IMR-90 (cell line): ENCODE results near the gene SUSD6. TPM values are rescaled to one million over a fixed set of nuclear protein-coding genes. Genes with fewer than 3 reads are reported as not detected.

Experiments
- ATAC-seq: fragments of 200-7000 bp; cut with Tn5 transposase; 2 replicates; pipeline ENCODE4 v1.9.1; 2020; ENCODE audit warnings: low read depth, mild to moderate bottlenecking, moderate library complexity
- BruUV-seq: library from RNA; stranded (reverse); fragments of 400-500 nt; replicated peaks from 2 replicates; lab custom pipeline; 2021; lab: Mats Ljungman, UMichigan
- CTCF ChIA-PET: fragments of 300-600 bp; formaldehyde crosslinking; extraction: SDS; loops from one replicate; lab custom pipeline; 2021; ENCODE audit warnings: antibody characterized with exemption; lab: Yijun Ruan, JAX
- POLR2A ChIA-PET: fragments of 300-600 bp; sonication (Branson Sonifier 250); formaldehyde crosslinking; loops from one replicate; lab custom pipeline; 2022; ENCODE audit warnings: antibody characterized with exemption; ENCODE audit not compliant: unreplicated experiment; lab: Charles Lee
- DNase-seq: peaks from one replicate; pipeline ENCODE4 v3.0.0; 2013
- H2AFZ ChIP-seq: replicated peaks from 2 replicates; pipeline ENCODE3; 2013; ENCODE audit warnings: low read length, mild to moderate bottlenecking; ENCODE audit not compliant: poor library complexity
- H2AK5ac ChIP-seq: 2 replicates; pipeline ENCODE4 v1.6.1; 2013; ENCODE audit warnings: low read depth, low read length, inconsistent platforms
- H2AK9ac ChIP-seq: replicated peaks from 2 replicates; pipeline ENCODE3; 2013; ENCODE audit warnings: mild to moderate bottlenecking, low read depth, low read length, moderate library complexity; ENCODE audit not compliant: poor library complexity
- H2BK120ac ChIP-seq: 2 replicates; pipeline ENCODE4 v1.6.1; 2013; ENCODE audit warnings: low read depth, low read length, inconsistent platforms
- H2BK15ac ChIP-seq: 3 replicates; pipeline ENCODE4 v1.6.1; 2013; ENCODE audit warnings: low read depth, low read length, inconsistent platforms
- H2BK20ac ChIP-seq: 2 replicates; pipeline ENCODE4 v1.6.1; 2013; ENCODE audit warnings: low read depth, mild to moderate bottlenecking, inconsistent platforms, low read length, moderate library complexity
- H2BK5ac ChIP-seq: 2 replicates; pipeline ENCODE4 v1.6.1; 2013; ENCODE audit warnings: mild to moderate bottlenecking, low read depth, low read length, inconsistent platforms; ENCODE audit not compliant: poor library complexity, severe bottlenecking
- H3K14ac ChIP-seq: replicated peaks from 2 replicates; pipeline ENCODE4 v1.6.1; 2013; ENCODE audit warnings: low read depth, low read length, inconsistent platforms
- H3K18ac ChIP-seq: 2 replicates; pipeline ENCODE4 v1.6.1; 2013; ENCODE audit warnings: low read depth, low read length, control low read depth
- H3K23ac ChIP-seq: 2 replicates; pipeline ENCODE4 v1.6.1; 2013; ENCODE audit warnings: low read depth, low read length, inconsistent platforms
- H3K27ac ChIP-seq: 2 replicates; pipeline ENCODE4 v1.5.1; 2013; ENCODE audit warnings: mild to moderate bottlenecking, control low read depth, low read length; ENCODE audit not compliant: insufficient read depth
- H3K27me3 ChIP-seq: 2 replicates; pipeline ENCODE4 v1.6.1; 2013; ENCODE audit warnings: low read length; ENCODE audit not compliant: control insufficient read depth, insufficient read depth
- H3K36me3 ChIP-seq: 2 replicates; pipeline ENCODE4 v1.6.1; 2013; ENCODE audit warnings: low read length, mixed read lengths; ENCODE audit not compliant: control insufficient read depth, insufficient read depth
- H3K4ac ChIP-seq: 2 replicates; pipeline ENCODE4 v1.6.1; 2013; ENCODE audit warnings: low read depth, low read length, inconsistent platforms
- H3K4me1 ChIP-seq: 2 replicates; pipeline ENCODE4 v1.6.1; 2013; ENCODE audit warnings: low read length, mixed read lengths; ENCODE audit not compliant: control insufficient read depth, insufficient read depth
- H3K4me2 ChIP-seq: 2 replicates; pipeline ENCODE4 v1.6.1; 2013; ENCODE audit warnings: low read depth, mild to moderate bottlenecking, control low read depth, low read length, moderate library complexity
- H3K4me3 ChIP-seq: 2 replicates; pipeline ENCODE4 v1.5.1; 2013; ENCODE audit warnings: low read depth, mild to moderate bottlenecking, control low read depth, low read length, moderate library complexity; ENCODE audit not compliant: insufficient read depth
- H3K56ac ChIP-seq: 2 replicates; pipeline ENCODE4 v1.6.1; 2013; ENCODE audit warnings: low read length, inconsistent platforms; ENCODE audit not compliant: insufficient read depth; ENCODE audit errors: extremely low read depth
- H3K79me1 ChIP-seq, 2 experiments: 2 replicates each; pipeline ENCODE4 v1.6.1; 2013; ENCODE audit warnings: low read length in 2 of 2, inconsistent platforms in 1 of 2, low read depth in 1 of 2
- H3K9ac ChIP-seq: 2 replicates; pipeline ENCODE4 v1.6.1; 2013; ENCODE audit warnings: low read depth, low read length, control low read depth
- H3K9me1 ChIP-seq: 2 replicates; pipeline ENCODE4 v1.6.1; 2013; ENCODE audit warnings: low read length, inconsistent platforms; ENCODE audit not compliant: insufficient read depth
- H3K9me3 ChIP-seq: 2 replicates; pipeline ENCODE4 v1.6.1; 2013; ENCODE audit warnings: low read length; ENCODE audit not compliant: control insufficient read depth, insufficient read depth
- H4K20me1 ChIP-seq: 2 replicates; pipeline ENCODE4 v1.6.1; 2013; ENCODE audit warnings: low read length, inconsistent platforms; ENCODE audit not compliant: insufficient read depth
- H4K5ac ChIP-seq: 2 replicates; pipeline ENCODE4 v1.6.1; 2013; ENCODE audit warnings: mild to moderate bottlenecking, low read depth, low read length, control low read depth
- H4K8ac ChIP-seq, 2 experiments: 2 replicates each; pipeline ENCODE4 v1.6.1; 2013; ENCODE audit warnings: low read depth in 2 of 2, low read length in 2 of 2, control low read depth in 1 of 2, inconsistent platforms in 1 of 2
- H4K91ac ChIP-seq: 2 replicates; pipeline ENCODE4 v1.6.1; 2013; ENCODE audit warnings: low read depth, low read length, inconsistent platforms; ENCODE audit not compliant: insufficient read depth
- CEBPB ChIP-seq: IDR thresholded peaks from 2 replicates; pipeline ENCODE4 v1.6.1; 2012; ENCODE audit warnings: low read depth, low read length, improper control_type of control experiment
- MAFK ChIP-seq: IDR thresholded peaks from 2 replicates; pipeline ENCODE4 v1.6.1; 2012; ENCODE audit warnings: low read depth, low read length, improper control_type of control experiment
- MAZ ChIP-seq: IDR thresholded peaks from 2 replicates; pipeline ENCODE4 v1.6.1; 2012; ENCODE audit warnings: low read depth, mild to moderate bottlenecking, low read length, improper control_type of control experiment, moderate library complexity, borderline replicate concordance
- MXI1 ChIP-seq: IDR thresholded peaks from 2 replicates; pipeline ENCODE4 v1.6.1; 2012; ENCODE audit warnings: low read depth, mild to moderate bottlenecking, low read length, moderate library complexity, borderline replicate concordance
- NFE2L2 ChIP-seq: fragments of 150-350 bp; IDR thresholded peaks from 2 replicates; pipeline ENCODE4 v1.6.1; 2016; ENCODE audit warnings: low read depth, mild to moderate bottlenecking, low read length
- POLR2A ChIP-seq: IDR thresholded peaks from 2 replicates; pipeline ENCODE4 v1.6.1; 2012; ENCODE audit warnings: mild to moderate bottlenecking, low read depth, low read length
- RAD21 ChIP-seq: IDR thresholded peaks from 2 replicates; pipeline ENCODE4 v1.6.1; 2012; ENCODE audit warnings: low read length, improper control_type of control experiment
- RCOR1 ChIP-seq: IDR thresholded peaks from 2 replicates; pipeline ENCODE4 v1.6.1; 2012; ENCODE audit warnings: mild to moderate bottlenecking, low read length, improper control_type of control experiment; ENCODE audit not compliant: insufficient replicate concordance
- RFX5 ChIP-seq: IDR thresholded peaks from 2 replicates; pipeline ENCODE4 v1.8.0; 2012; ENCODE audit warnings: low read depth, mild to moderate bottlenecking, low read length, moderate library complexity
- SMC3 ChIP-seq: fragments of 150-350 bp; IDR thresholded peaks from 2 replicates; pipeline ENCODE4 v1.6.1; 2016; ENCODE audit warnings: low read depth, mild to moderate bottlenecking, antibody characterized with exemption, low read length, moderate library complexity
- whole genome bisulfite sequencing, 2 experiments: methylation state at CpG; one replicate each; pipeline versions ENCODE4 v1.1.5 to v1.1.7; 2013; ENCODE audit warnings: missing lambda C conversion rate in 2 of 2; ENCODE audit not compliant: insufficient read length in 1 of 2; ENCODE audit errors: extremely low coverage in 2 of 2; 5-methylcytosine and 5-hydroxymethylcytosine counted together
- dilution Hi-C: fragments of 300-500 bp; cut with HindIII; formaldehyde crosslinking; loops from one replicate; pipeline ENCODE4 v1.14.3; 2018; ENCODE audit warnings: low sequenced_read_pairs; ENCODE audit not compliant: unreplicated experiment
- in situ Hi-C: fragments of 300-500 bp; cut with MboI; formaldehyde crosslinking; loops from 3 replicates; pipeline ENCODE4 v1.14.3; 2019; ENCODE audit warnings: low sequenced_read_pairs, inconsistent platforms, mixed read lengths
- intact Hi-C: fragments of 100-400 bp; cut with micrococcal nuclease; formaldehyde crosslinking; loops from 2 replicates; pipeline ENCODE4 v1.10.0; 2022
- polyA plus RNA-seq, 3 experiments: library from polyadenylated mRNA; depleted of rRNA; stranded (reverse); fragments of >200 nt; gene quantifications; 2 replicates each; pipeline ENCODE4 v1.2.3, GENCODE V29; 2012; ENCODE audit warnings: low replicate concordance in 1 of 3
- total RNA-seq: library from RNA; depleted of rRNA; stranded (reverse); fragments of >200 nt; gene quantifications from 2 replicates; pipeline ENCODE4 v1.2.3, GENCODE V29; 2012
- TF ChIP-seq, protein P1 (sequence below): fragments of 150-350 bp; IDR thresholded peaks from 2 replicates; pipeline ENCODE4 v1.6.1; 2016; ENCODE audit warnings: low read depth, mild to moderate bottlenecking, low read length, moderate library complexity, borderline replicate concordance
- TF ChIP-seq, protein P2 (sequence below): conservative IDR thresholded peaks from 2 replicates; pipeline ENCODE4 v1.5.1; 2012; ENCODE audit warnings: mild to moderate bottlenecking, low read depth, low read length, improper control_type of control experiment

Gene SUSD6
- total and polyA plus RNA-seq, 2 of the 4 experiments (the other 2 are of a cell fraction): 2.3 to 10.1 TPM

- TF ChIP-seq RAD21: no peak
- TF ChIP-seq RFX5: no peak
Observed at GRCh38 chr14:69703047-69704039, 91.9 kb downstream of the SUSD6 start (continued).

DNA sequence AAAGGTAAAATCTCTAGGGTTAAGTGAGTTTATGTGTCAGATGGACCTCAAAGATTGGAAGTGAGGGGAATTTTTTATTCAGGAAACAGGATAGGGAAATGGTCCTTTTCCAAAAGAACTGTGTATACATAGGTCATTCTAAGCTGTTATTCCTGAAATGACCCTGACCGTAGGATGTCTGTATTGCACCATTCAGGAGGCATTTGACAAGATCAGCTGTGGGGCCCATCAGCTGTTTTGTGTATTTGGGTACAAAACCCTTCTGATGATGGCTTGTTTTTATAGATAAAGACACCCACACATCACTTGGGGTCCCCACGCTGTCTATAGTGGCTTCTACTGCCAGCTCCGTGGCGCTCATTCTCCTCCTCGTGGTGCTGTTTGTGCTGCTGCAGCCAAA, 92.9 kb downstream of the SUSD6 start:
- H2AK5ac ChIP-seq: no peak overlapping the region
- no peaks in the 10 kb centered on the region for H3K27me3 ChIP-seq
- no peak overlapping the region for H3K56ac ChIP-seq
- H4K20me1 ChIP-seq: peaks cover 17% of the 10 kb centered on the region
- no peak overlapping the region for H2AFZ ChIP-seq
- H3K9me3 ChIP-seq: no peaks in the 10 kb centered on the region
- H2AK9ac ChIP-seq: no peak overlapping the region
- H2BK120ac ChIP-seq: no peak overlapping the region
- ATAC-seq (no peak), DNase-seq (no peak)
- H4K5ac ChIP-seq: no peak overlapping the region
- H3K18ac ChIP-seq: no peak overlapping the region
- H3K9me1 ChIP-seq: peaks cover 18% of the 10 kb centered on the region
- intact Hi-C loops (no loop called here), dilution Hi-C loops (no loop called here), in situ Hi-C loops (no loop called here)
- WGBS, 2 experiments: no CpG with 5 or more reads among the region's 5 CpGs
- peaks cover 20 to 43% of the 10 kb centered on the region in 2 experiments for H3K79me1 ChIP-seq
- BruUV-seq: no TSS peak
- H3K9ac ChIP-seq: no peak overlapping the region
- H3K4me1 ChIP-seq: no peaks in the 10 kb centered on the region
- H3K4me2 ChIP-seq: no peak overlapping the region
- H3K27ac ChIP-seq: no peak overlapping the region
- no peak overlapping the region for H2BK15ac ChIP-seq
- H3K4me3 ChIP-seq: no peak overlapping the region
- POLR2A ChIA-PET: no interaction called here
- CTCF ChIA-PET: no interaction called here
- H3K14ac ChIP-seq: no peak overlapping the region
- no peak overlapping the region for H4K91ac ChIP-seq
- H2BK5ac ChIP-seq: no peak overlapping the region
- no peak overlapping the region for H3K4ac ChIP-seq
- H2BK20ac ChIP-seq: no peak overlapping the region
- peaks cover 24% of the 10 kb centered on the region for H3K36me3 ChIP-seq
- H3K23ac ChIP-seq: no peak overlapping the region
- H4K8ac ChIP-seq: no peak overlapping the region
- TF ChIP-seq MAZ: no peak
- TF ChIP-seq, protein P1, sequence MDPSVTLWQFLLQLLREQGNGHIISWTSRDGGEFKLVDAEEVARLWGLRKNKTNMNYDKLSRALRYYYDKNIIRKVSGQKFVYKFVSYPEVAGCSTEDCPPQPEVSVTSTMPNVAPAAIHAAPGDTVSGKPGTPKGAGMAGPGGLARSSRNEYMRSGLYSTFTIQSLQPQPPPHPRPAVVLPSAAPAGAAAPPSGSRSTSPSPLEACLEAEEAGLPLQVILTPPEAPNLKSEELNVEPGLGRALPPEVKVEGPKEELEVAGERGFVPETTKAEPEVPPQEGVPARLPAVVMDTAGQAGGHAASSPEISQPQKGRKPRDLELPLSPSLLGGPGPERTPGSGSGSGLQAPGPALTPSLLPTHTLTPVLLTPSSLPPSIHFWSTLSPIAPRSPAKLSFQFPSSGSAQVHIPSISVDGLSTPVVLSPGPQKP: no peak
- no peak for TF ChIP-seq CEBPB
- no peak for TF ChIP-seq RCOR1
- no peak for TF ChIP-seq NFE2L2
- TF ChIP-seq SMC3: no peak
- no peak for TF ChIP-seq MXI1
- TF ChIP-seq MAFK: no peak
- no peak for TF ChIP-seq RAD21
- TF ChIP-seq, protein P2, sequence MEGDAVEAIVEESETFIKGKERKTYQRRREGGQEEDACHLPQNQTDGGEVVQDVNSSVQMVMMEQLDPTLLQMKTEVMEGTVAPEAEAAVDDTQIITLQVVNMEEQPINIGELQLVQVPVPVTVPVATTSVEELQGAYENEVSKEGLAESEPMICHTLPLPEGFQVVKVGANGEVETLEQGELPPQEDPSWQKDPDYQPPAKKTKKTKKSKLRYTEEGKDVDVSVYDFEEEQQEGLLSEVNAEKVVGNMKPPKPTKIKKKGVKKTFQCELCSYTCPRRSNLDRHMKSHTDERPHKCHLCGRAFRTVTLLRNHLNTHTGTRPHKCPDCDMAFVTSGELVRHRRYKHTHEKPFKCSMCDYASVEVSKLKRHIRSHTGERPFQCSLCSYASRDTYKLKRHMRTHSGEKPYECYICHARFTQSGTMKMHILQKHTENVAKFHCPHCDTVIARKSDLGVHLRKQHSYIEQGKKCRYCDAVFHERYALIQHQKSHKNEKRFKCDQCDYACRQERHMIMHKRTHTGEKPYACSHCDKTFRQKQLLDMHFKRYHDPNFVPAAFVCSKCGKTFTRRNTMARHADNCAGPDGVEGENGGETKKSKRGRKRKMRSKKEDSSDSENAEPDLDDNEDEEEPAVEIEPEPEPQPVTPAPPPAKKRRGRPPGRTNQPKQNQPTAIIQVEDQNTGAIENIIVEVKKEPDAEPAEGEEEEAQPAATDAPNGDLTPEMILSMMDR: no peak
- no peak for TF ChIP-seq POLR2A
